Stimulated activated CD4-positive, alpha-beta T cell treated with anti-CD3 and anti-CD28 coated beads, Interleukin-2, amount 100 ng/mL, for 24 hours (primary cell): Measurements from ENCODE around the gene CYTH3.
"Not testable (repeated sequence)": the region's sequence is repeated elsewhere in the genome, so short reads cannot be mapped to it uniquely, and the experiment has no call there.

Experiments
- DNase-seq, 2 donors: peaks; one replicate each; pipeline ENCODE4 v3.0.0-alpha.2; 2020

The CYTH3 gene, protein sequence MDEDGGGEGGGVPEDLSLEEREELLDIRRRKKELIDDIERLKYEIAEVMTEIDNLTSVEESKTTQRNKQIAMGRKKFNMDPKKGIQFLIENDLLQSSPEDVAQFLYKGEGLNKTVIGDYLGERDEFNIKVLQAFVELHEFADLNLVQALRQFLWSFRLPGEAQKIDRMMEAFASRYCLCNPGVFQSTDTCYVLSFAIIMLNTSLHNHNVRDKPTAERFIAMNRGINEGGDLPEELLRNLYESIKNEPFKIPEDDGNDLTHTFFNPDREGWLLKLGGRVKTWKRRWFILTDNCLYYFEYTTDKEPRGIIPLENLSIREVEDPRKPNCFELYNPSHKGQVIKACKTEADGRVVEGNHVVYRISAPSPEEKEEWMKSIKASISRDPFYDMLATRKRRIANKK

DNA sequence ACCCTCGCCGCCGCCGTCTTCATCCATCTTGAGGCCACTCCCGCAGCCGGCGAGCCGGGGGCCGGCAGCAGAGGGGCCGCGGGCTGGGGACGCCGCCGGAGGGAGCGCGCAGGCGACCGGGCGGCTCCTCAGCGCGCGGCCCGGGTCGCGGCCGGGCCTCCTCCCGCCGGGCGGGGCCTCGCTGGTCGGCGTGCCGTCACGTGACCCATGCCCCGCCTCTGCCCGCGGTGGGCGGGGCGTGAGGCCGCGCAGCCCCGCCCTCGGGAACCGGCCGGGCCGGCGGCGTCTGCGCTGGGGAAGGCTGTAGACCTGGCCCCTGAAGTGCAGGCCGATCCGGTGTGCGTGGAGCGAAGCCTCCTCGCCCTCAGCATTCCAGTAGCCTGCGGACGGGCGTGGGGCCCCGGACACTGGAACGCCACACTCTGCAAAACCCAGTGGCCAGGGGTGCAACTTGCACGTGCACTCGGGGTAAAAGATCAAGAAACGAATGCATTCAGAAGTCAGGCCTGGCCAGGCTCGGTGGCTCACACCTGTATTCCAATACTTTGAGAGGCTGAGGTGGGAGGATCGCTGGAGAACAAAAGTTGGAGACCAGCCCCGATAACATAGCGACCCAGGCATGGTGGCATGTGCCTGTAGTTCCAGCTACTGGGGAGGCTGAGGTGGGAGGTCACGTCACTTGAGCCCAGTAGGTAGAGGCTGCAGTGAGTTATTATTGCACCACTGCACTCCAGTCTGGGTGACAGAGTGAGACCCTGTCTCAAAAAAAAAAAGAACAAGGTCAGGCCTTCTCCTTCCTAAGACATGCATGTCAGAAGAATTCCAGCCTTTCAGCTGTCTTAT, at the start of gene CYTH3:
CYTH3 (minus strand) TSS at position 144 of the 843 bp plus-strand sequence; CDS start at position 27, 117 bp downstream.
- peak; percentile 79 to 82 for DNase-seq

DNA sequence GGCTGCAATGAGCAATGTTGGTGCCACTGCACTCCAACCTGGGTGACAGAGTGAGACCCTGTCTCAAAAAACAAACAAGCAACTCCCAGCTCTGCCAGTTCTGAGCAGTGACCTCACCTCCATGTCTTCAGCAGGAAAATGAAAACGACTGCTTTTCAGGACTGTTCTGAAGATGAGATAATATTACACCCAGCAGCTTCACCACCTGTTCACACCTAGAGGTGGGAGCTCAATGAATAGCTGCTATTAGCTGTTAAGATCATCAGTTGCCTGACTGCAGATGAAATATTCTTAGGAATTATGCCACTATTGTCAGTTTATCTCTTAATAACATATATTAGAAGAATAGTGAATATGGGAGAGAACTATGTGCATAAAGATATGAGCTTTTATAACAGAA, 48.4 kb upstream of the CYTH3 start:
- DNase-seq, result no peak

DNA sequence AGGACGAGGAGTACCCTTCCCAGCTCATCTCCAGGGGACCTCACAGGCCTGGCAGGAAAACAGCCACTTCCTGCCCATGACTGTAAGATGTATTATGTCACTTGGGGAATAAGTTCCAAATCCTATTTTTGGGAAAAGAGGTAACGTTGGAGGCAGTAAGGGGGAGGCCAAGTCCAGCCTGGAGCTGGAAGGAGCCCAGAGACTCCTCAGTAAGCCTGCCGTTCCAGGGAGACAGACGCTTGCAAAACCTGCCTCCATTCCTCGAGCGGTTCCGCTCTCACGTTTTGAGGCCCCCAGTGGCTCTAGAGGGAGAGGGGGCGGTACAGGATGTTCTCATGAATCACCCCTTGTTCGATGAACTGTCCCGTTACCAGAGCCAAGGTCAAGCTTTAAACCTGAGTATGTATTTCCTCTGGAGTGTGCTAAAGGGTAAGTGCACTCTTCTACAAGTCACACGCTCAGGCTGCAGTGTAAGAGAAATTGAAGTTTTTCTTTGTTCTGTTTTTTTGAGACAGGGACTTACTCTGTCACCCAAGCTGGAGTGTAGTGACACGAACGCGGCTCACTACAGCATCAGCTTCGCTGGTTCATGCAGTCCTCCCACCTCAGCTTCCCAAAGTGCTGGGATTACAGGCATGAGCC, 45.5 kb upstream of the CYTH3 start:
- no peak for DNase-seq

DNA sequence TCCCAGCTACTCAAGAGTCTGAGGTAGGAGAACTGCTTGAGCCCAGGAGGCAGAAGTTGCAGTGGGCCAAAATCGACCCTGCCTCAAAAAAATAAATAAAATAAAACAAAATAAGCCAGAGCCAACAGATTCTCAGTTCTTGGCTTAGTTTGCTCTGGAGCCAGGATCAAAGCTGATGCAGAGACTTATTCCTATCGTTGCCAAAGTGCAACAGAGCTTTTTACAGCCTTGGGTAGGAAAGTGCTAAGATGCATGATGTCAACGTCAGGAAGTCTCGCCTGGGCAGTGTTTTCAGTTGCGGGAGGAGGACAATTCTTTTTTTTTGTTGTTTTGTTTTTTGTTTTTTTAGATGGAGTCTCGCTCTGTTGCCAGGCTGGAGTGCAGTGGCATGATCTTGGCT, 43.8 kb upstream of the CYTH3 start:
- DNase-seq, result no peak

GRCh38 chr7:6315746-6316145, 43.3 kb upstream of the CYTH3 start:
- no peak for DNase-seq

DNA sequence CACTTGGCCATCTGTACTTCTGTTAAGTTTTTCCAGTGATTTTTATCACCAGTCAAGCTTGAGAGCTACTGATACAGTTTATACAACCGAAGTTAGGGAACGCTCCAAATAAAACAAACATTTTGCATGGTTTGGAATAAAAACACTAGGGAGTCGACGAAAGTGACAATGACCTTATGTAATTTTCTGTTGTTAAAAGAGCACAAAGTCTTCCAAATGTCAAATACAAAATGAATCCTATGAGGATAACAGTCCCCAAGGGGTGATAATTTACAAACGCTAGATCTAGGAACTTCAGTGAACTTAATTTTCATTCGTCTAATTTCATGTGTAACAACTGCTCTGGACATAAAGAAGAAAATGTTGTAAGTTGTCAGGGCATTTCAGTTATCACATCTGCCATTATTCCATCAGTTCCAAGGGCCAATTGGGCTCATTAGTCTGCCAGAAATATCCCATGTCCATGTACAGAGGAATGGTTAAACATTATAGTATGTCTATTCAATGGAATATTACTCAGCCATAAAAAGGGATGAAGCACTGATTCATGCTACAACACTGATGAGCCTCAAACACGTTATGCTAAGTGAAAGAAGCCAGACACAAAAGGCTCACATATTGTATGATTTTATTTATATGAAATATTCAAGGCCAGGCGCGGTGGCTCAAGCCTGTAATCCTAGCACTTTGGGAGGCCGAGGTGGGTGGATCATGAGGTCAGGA, 38.0 kb upstream of the CYTH3 start:
- DNase-seq, result no peak

DNA sequence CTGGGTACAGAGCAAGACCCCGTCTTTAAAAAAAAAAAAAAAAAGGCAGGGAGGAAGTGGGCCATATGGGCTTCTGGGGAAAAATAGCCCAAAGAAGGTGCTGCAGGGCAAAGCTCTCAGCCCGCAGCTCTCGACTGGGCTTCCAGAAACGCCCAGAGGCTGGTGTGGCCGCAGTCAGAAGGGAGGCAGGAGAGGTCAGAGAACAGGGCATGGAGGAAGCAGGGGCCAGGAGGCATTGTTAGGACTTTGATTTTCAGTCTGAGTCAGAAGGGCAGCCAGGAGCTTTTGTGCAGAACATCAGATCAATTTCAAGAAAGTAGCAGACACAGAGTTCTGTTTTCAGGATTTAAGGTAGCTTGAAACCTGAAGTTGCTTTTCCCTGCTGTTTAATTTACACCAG, 35.3 kb upstream of the CYTH3 start:
- DNase-seq, result no peak

DNA sequence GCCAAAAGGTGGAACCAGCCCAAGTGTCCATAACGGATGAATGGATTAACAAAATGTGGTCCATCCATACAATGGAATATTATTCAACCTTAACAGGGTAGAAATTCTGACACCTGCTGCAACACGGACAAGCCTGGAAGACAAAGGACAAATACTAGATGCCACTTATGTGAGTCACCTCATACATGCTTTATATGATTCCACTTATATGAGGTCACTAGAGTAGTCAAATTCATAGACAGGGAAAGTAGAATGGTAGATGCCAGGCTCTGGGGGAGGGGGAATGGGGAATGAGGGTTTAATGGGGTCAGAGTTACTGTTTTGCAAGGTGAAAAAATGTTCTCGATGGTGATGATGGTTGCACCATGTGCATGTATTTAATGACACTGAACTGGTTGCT, 34.0 kb upstream of the CYTH3 start:
- DNase-seq, result no peak

GRCh38 chr7:6305330-6305729, 32.9 kb upstream of the CYTH3 start:
- DNase-seq, result no peak

- not testable (repeated sequence) for DNase-seq
Measured at GRCh38 chr7:6301446-6301845, 29.0 kb upstream of the CYTH3 start.

DNA sequence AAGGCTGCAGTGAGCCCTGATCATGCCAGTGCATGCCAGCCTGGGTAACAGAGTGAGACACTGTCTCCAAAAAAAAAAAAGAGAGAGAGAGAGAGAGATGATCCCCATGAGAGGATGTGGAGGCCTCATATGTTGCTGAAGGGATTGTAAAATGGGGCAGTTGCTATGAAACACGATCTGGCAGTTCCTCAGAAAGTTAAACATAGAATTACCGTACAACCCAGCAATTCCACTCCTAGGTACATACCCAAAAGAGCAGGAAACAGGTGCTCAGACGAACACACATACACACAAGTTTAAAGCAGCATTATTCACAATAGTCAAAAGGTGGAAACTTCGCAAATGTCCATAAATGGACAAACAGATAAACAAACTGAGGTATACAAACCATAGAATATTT, 27.4 kb upstream of the CYTH3 start:
- DNase-seq, result no peak

- DNase-seq, result no peak
Measured at GRCh38 chr7:6294839-6295238, 22.4 kb upstream of the CYTH3 start.

DNA sequence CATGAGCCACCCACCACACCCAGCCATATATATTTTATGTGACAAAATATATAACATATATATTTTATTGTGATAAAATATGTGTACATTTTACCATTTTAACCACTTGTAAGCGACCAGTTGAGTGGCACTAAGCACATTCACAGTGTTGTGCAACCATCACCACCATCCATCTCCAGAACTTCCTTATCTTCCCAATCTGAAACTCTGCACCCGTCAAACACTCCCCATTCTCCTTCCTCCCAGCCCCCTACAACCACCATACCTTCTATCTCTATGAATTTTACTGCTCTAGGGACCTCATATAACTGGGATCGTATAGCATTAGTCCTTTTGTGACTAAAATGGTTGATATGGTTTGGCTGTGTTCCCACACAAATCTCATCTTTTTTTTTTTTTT, 20.8 kb upstream of the CYTH3 start:
- no peak for DNase-seq

GRCh38 chr7:6291941-6292340, 19.5 kb upstream of the CYTH3 start:
- not testable (repeated sequence) for DNase-seq

GRCh38 chr7:6291531-6291930, 19.1 kb upstream of the CYTH3 start:
- no peak for DNase-seq

GRCh38 chr7:6290319-6290741, 17.9 kb upstream of the CYTH3 start:
- no peak for DNase-seq

DNA sequence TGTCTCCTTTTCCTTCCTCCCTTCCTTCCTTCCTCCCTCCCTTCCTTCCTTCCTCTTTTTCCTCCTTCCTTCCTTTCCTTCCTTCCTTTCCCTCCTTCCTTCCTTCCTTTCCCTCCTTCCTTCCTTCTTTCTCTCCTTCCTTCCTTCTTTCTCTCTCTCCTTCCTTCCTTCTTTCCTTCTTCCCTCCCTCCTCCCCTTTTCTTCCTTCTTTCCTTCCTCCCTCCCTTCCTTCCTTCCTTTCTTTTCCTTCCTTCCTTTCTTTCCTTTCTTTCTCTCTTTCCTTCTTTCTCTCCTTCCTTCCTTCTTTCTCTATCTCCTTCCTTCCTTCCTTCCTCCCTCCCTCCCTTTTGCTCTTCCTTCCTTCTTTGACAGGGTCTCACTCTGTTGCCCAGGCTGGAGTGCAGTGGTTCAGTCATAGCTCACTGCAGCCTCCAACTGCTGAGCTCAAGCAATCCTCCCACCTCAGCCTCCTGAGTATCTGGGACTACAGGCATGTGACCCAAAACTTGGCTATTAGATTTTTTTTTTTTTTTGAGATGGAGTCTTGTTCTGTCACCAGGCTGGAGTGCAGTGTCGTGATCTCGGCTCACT, 15.9 kb upstream of the CYTH3 start:
- no peak for DNase-seq

DNA sequence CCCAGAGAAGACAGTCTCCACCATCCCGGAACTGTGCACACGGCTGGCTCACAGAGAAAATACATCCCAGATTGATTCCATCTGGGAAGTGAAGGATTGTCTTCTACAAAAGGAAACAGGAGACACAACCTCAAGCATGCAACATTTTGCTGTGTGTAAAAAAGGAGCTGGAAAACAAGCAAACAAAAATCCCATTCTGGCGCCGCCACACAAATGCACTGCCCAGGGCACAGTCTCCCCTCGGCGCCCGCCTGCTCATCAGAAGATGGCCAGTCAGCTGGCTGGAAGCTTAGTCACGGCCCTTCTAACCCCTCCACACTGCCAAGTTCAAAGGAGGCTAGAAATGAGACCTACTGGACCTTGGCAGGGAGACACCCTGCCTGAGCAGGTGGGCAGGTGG, 14.1 kb upstream of the CYTH3 start:
- DNase-seq, result no peak

DNA sequence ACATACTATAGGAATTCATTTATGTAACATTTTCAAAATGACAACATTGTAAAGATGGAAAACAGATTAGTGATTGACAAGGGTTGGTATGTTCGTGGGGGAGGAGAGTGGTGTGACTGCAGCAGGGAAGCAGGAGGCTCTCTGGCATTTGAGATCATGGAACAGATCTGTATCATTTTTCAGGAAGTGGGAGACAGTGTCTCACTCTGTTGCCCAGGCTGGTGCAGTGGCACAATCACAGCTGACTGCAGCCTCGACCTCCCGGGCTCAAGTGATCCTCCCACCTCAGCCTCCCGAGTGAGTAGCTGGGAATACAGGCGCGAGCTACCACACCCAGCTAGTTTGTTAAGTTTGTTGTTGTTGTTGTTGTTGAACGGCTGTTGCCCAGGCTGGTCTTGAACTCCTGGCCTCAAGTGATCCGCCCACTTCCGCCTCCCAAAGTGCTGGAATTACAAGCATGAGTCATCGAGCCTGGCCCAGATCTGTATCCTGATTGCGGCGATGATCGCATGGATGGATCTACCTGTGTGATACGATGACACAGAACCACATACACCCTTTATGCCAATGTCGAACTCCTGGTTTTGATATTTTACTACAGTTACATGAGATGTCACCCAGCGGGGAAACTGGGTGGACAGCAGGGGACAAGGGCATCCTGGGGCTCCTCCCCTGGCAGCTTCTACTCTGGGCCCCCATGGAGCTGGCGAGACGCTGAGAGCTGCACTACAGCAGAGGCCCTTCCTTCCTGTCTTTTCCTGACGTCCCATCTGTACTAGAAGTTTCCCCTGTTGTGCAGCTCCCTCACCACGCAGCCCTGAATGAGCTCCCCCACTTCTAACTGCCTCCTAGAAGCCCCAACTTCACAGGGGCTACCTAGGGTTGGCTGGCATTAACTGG, 12.3 kb upstream of the CYTH3 start:
- no peak for DNase-seq

DNA sequence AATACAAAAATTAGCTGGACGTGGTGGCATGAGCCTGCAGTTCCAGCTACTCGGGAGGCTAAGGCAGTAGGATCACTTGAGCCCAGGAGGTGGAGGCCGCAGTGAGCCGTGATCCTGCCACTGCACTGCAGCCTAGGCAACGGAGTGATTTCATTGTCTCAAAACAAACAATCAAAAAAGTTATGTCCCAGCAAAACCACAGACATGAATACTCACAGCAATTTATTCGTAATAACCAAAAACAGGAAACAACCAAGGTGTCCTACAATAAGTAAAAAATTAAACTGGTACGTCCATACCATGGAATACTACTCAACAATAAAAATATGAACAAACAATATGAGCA, 11.6 kb upstream of the CYTH3 start:
- no peak for DNase-seq

- not testable (repeated sequence) for DNase-seq
Measured at GRCh38 chr7:6283391-6284054, 11.1 kb upstream of the CYTH3 start.
